Activated CD4-positive, alpha-beta T cell treated with anti-CD3 and anti-CD28 coated beads, Interleukin-2, amount 50 U/mL, for 16 hours (primary cell): ENCODE results near the gene ACTL9.
"Not testable (repeated sequence)": the region's sequence is repeated elsewhere in the genome, so short reads cannot be mapped to it uniquely, and the experiment has no call there.

ENCODE experiments used
- DNase-seq: peaks from one replicate; pipeline ENCODE4 v3.0.0-alpha.2; 2020

The ACTL9 gene

DNA sequence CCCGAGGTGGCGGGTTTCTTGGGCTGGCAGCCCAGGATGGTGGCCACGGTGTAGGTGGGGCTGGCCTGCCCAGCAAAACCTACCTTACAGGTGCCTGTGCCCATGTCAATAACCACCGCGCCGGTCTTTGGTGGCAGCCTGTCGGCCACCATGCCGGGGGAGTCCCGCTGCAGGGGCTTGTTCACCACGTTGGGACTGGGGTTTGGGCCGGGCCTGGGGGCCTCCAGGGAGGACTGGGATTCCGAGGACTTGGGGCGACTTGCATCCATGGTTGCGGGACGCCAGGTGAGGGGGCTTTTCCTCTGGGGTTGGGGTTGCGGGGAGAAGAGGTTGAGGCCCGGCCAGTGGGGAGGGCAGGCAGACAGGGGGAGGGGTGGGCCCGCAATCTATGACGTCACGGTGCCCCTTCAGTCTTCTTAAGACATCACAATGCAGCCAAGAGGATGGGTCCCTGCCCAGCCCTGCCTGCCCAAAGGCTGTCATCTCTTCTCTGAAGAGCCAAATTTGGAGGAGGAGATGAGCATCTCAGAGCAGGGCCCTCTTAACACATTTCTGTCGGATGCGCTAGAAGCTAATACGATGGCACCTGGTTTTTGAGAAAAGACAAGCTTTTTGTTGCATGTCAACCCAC, at the start of gene ACTL9:
ACTL9 (minus strand) TSS at position 363 of the 631 bp plus-strand sequence; CDS start at position 269, 94 bp downstream.
- no peak for DNase-seq

- DNase-seq: not testable (repeated sequence)
Observed at GRCh38 chr19:8739291-8740065, 40.9 kb upstream of the ACTL9 start.

DNA sequence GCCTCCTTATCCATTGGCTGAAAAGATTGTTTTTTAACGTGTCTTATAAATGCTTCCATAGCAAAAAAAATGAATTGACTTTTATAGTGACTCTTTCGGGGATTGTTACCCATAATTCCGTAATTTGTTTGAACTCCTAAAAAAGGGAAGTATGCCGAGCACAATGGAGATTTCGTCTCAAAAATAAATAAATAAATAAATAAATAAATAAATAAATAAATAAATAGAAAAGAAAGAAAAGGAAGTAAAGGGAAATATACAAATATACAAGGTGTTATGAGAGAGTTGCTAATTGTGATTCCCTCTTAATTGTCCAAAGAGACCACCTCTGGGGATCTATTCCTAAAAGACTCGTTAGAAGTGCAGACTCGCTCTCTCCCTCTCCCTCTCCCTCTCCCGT, 39.8 kb upstream of the ACTL9 start:
- no peak for DNase-seq

DNA sequence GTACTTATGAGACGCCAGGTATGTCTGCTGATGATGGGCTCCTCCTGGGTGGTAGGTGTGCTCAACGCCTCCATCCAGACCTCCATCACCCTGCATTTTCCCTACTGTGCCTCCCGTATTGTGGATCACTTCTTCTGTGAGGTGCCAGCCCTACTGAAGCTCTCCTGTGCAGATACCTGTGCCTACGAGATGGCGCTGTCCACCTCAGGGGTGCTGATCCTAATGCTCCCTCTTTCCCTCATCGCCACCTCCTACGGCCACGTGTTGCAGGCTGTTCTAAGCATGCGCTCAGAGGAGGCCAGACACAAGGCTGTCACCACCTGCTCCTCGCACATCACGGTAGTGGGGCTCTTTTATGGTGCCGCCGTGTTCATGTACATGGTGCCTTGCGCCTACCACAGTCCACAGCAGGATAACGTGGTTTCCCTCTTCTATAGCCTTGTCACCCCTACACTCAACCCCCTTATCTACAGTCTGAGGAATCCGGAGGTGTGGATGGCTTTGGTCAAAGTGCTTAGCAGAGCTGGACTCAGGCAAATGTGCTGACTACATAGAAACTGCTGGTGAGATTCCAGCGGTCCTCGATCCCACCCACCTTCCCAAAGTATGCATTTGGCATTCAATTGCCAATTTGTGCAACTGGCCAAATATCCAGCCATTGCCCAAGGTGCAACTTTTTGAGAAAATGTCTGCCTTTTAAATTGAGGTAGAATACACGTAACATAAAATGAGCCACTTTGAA, 33.0 kb upstream of the ACTL9 start:
- no peak for DNase-seq

DNA sequence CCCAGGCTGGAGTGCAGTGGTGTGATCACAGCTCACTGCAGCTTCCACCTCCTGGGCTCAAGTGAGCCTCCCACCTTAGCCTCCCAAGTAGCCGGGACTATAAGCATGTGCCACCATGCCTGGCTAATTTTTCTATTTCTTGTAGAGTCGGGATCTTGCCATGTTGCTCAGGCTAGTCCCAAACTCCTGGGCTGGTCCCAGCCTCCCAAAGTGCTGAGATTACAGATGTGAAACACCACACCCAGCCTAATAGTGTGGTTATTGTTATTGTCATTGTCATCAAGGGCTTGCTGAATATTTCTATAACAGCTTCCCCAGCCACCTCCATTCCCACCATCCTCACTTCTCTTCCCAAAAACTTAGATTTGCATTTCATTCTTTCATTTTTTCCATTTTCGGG, 25.7 kb upstream of the ACTL9 start:
- DNase-seq: no peak

- DNase-seq: no peak
Observed at GRCh38 chr19:8722032-8722431, 23.4 kb upstream of the ACTL9 start.

- DNase-seq: no peak
Observed at GRCh38 chr19:8721334-8721733, 22.7 kb upstream of the ACTL9 start, which contains the start of gene OR2Z1. TSS of gene OR2Z1 (plus strand) at chr19:8721634. CDS start at chr19:8731029, 9,395 bp downstream.

DNA sequence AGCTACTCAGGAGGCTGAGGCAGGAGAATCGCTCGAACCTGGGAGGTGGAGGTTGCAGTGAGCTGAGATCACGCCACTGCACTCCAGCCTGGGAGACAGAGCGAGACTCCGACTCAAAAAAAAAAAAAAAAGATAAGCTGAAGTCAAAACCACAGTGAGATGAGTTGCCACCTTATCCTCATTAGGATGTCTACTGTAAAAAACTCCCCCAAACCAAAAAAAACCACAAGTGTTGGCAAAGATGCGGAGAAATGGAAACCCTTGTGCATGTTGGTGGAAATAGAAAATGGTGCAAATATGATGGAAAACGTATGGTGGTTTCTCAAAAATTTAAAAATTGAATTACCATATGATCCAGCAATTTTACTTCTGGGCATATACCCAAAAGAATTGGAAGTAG, 11.7 kb upstream of the ACTL9 start:
- DNase-seq: not testable (repeated sequence)

DNA sequence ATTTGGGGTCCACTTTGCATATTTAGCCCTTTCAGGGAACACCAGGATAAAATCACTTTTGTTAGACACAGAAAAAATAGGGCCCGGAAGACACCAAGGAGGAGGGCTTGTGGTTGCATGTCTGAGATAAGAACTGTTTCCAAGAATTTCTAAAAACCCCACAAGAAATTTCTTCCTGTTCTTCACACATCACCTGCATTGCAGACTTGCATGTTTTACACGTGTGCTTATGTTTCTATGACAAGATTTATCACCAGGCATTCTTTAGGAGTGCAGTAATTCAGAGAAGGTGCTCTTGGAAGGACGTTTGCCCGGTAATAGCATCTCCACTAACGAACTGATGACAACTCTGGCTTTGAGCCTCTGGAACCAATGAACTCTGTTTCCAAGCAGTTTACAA, 7.1 kb upstream of the ACTL9 start:
- peak; percentile 21 for DNase-seq

DNA sequence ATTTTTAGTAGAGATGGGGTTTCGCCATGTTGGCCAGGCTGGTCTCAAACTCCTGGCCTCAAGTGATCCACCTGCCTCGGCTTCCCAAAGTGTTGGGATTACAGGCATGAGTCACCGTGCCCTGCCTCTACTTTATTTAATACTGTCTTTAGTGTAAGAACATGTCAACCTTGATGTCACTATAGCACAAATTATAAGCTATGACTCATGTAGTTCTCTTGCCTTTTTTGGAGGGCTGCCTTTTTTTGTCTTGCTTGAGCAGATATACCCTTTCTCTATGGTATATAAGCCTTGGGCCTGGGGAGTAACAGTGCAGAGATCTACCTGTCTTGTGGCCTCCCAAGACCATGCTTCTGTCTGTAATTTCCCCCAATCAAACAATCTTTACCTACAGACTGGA, 6.7 kb upstream of the ACTL9 start:
- DNase-seq: not testable (repeated sequence)

- no peak for DNase-seq
Observed at GRCh38 chr19:8703223-8703622, 4.6 kb upstream of the ACTL9 start.

DNA sequence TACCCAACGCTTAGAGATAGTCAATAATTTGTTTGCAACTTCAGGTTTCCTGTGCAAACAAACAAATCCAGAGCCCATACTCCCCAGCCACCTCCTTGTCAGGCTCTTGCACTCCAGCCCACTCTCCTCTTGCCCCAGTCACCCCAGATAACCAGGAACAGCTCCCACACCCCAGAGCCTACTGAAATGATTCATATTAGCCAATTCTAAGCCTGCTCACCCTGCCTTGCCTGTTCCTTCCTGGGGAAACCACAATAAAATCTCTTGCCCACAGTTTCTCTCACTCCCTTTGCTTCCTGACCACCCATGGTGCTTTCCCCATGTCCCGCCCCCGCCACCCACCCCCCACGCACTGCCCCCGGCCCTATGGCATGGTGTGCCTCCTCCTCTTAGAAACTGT, 3.8 kb upstream of the ACTL9 start:
- DNase-seq: peak; percentile 73

DNA sequence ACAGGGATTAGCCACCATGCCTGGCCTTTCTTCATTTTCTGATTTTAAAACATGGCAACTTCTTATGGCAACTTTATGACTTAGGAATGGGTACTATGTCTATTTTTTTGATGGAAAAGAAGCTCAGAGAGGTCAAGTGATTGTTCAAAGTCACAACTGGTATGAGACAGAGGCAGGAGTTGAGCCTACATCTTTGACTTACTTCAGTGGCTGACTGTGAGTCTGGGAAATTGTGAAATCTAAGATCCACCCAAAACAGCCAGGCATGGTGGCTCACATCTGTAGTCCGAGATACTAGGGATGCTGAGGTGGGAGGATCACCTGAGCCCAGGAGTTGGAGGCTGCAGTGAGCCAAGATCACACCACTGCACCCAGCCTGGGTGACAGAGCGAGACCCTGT, 2.4 kb upstream of the ACTL9 start:
- DNase-seq: no peak

GRCh38 chr19:8699908-8700307, 1.3 kb upstream of the ACTL9 start:
- DNase-seq: no peak

DNA sequence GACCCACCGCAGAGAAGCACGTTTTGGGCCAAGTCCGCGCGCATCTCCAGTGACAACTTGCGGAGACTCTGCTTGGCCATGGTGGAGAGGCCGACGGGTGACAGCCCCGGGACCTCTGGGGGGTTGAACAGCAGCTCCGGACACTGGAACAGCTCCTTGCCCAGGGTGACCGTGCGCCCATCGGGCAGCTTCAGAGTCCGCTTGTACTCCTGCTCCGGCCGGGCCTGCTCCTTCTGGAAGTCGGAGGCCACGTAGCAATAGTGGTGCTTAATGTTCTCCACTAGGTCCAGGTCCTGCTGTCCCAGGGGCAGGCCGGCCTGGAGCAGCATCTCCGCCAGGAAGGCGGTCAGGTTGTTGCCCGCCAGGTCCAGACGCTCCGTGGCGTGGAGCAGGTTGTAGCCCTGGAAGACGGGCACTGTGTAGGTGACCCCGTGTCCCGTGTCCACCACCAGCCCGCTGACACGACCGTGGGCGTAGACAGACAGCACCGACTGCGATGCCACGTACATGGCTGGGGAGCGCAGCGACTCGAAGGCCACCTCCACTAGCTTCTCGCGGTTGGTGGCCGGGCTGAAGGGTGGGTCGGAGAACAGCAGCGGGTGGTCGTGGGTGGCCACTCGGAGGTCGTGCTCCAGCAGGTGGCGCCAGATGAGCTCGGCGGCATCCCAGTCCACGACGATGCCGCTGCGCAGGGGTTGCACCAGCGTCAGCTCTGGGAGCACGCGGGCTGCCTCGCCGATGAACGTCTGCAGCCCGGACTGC, 743 bp downstream of the ACTL9 start:
- DNase-seq: no peak

DNA sequence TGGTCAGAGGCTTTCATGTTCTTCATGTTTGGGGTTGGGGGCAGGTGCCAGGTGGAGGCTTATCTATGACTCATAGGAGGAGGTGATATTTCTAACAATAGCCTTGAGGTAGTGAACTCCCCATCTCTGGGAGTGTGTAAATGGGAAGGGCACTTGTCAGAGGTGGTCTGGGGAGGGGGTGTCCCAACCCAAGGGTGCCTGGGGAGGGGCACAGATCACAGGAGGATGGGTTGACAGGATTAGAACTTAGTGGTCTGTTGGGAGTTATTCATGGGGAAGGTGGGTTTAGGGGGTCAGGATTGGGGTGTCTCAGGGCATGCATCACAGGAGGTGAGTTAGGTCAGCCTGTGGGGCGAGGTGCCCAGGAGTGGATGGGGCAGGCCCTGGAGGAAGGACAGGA, 1.6 kb downstream of the ACTL9 start:
- no peak for DNase-seq

DNA sequence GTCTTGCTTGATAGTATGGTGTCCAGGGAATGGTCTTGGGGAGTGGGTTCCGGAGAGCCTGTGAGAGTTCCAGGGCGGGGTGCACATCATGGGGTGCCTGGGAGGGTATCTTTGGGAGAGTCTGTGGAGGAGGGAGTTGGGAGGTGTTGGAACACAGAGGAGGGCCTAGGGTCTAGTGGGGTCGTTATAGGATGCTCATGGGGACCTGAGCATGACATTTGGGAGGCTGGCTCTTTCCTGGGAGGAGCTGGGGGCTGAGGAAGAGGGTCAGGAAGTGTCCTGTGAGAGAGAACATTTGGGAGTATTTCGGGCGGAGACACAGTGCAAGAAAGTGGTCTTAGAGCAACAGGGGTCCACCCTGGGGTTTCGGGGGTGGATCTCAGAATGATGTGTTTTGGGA, 2.7 kb downstream of the ACTL9 start:
- no peak for DNase-seq

DNA sequence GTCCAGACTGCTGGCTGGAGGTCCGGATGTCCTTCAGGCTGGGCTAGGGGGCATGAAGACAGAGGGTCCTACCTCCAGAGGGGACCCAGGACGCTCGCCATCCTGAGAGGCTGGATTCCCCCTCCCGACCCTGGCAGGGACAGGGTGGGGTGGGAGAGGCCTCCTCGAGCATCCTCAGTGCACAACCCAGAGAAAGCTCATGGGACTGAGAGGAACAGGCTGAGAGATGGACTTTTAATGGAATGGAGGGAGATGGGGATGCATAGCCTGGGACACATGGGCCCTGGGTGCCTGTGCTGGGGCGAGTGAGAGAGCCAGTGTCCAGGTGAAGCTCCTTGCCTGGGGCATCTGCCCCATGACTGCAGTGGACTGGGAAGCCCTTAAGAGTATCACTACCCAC, 3.1 kb downstream of the ACTL9 start:
- no peak for DNase-seq

GRCh38 chr19:8690753-8691539, 7.6 kb downstream of the ACTL9 start:
- no peak for DNase-seq

GRCh38 chr19:8688930-8689329, 9.7 kb downstream of the ACTL9 start:
- DNase-seq: no peak

- DNase-seq: no peak
Observed at GRCh38 chr19:8686549-8686948, 12.0 kb downstream of the ACTL9 start.
